Liver (tissue), 9 donors: ENCODE measurements around the gene HIVEP3. TPM values are rescaled to one million over a fixed set of nuclear protein-coding genes. Genes with fewer than 3 reads are reported as not detected.

Experiments used
- DNase-seq: peaks from one replicate; pipeline ENCODE4 v3.0.0-alpha.2; 2017; ENCODE audit warnings: low spot score
- H3K27ac ChIP-seq, 2 donors: one replicate each; pipeline ENCODE4 v1.7.0; 2013; ENCODE audit warnings: inconsistent platforms in 2 of 2, low read length in 2 of 2, control low read depth in 1 of 2, low read depth in 1 of 2, mild to moderate bottlenecking in 1 of 2
- H3K27me3 ChIP-seq, 4 donors: one replicate each; pipeline versions ENCODE4 v1.6.1 to v1.7.0; 2013; ENCODE audit warnings: low read length in 3 of 4, inconsistent platforms in 1 of 4, mild to moderate bottlenecking in 1 of 4, moderate library complexity in 1 of 4; ENCODE audit not compliant: control insufficient read depth in 4 of 4, insufficient read depth in 4 of 4
- H3K36me3 ChIP-seq, 4 donors: one replicate each; pipeline versions ENCODE4 v1.6.1 to v1.7.0; 2013; ENCODE audit warnings: low read length in 3 of 4, mild to moderate bottlenecking in 3 of 4, low read depth in 1 of 4, moderate library complexity in 1 of 4; ENCODE audit not compliant: control insufficient read depth in 4 of 4, insufficient read depth in 3 of 4
- H3K4me1 ChIP-seq, 4 donors: one replicate each; pipeline versions ENCODE4 v1.6.1 to v1.7.0; 2013; ENCODE audit warnings: low read length in 3 of 4, mild to moderate bottlenecking in 3 of 4, moderate library complexity in 1 of 4; ENCODE audit not compliant: control insufficient read depth in 4 of 4, insufficient read depth in 4 of 4
- H3K4me3 ChIP-seq, 3 donors: one replicate each; pipeline versions ENCODE4 v1.6.1 to v1.7.0; 2013; ENCODE audit warnings: low read length in 3 of 3, control low read depth in 1 of 3, low read depth in 1 of 3, mild to moderate bottlenecking in 1 of 3
- H3K9ac ChIP-seq, 2 donors: one replicate each; pipeline ENCODE4 v1.7.0; 2013; ENCODE audit warnings: low read length in 2 of 2, mild to moderate bottlenecking in 2 of 2, moderate library complexity in 2 of 2, control low read depth in 1 of 2, low read depth in 1 of 2
- H3K9me3 ChIP-seq, 4 donors: one replicate each; pipeline versions ENCODE4 v1.6.1 to v1.7.0; 2013; ENCODE audit warnings: low read length in 3 of 4; ENCODE audit not compliant: control insufficient read depth in 4 of 4
- ATF3 ChIP-seq: IDR thresholded peaks from 2 replicates; pipeline ENCODE4 v1.6.1; 2016; ENCODE audit warnings: antibody characterized with exemption
- CTCF ChIP-seq: fragments of 150-350 bp; IDR thresholded peaks from 2 replicates; pipeline ENCODE4 v1.5.1; 2017; ENCODE audit warnings: improper control_type of control experiment, low read depth, low read length; ENCODE audit not compliant: missing input control
- EGR1 ChIP-seq, 2 donors: IDR thresholded peaks; 2 replicates each; pipeline ENCODE4 v1.6.1; 2016 to 2018; ENCODE audit warnings: antibody characterized with exemption in 2 of 2, low read depth in 2 of 2
- FOXA1 ChIP-seq: IDR thresholded peaks from 2 replicates; pipeline ENCODE4 v1.6.1; 2016; ENCODE audit warnings: antibody characterized with exemption
- GABPA ChIP-seq, 2 donors: IDR thresholded peaks in 1 of 2; conservative IDR thresholded peaks in 1 of 2; 2 replicates each; pipeline ENCODE4 v1.6.1; 2016; ENCODE audit warnings: antibody characterized with exemption in 2 of 2, mild to moderate bottlenecking in 1 of 2, moderate library complexity in 1 of 2
- HNF4A ChIP-seq, 2 donors: conservative IDR thresholded peaks; 2 replicates each; pipeline ENCODE4 v1.6.1; 2016; ENCODE audit warnings: antibody characterized with exemption in 2 of 2, mild to moderate bottlenecking in 2 of 2
- JUND ChIP-seq, 2 donors: IDR thresholded peaks; 2 replicates each; pipeline ENCODE4 v1.6.1; 2016; ENCODE audit warnings: antibody characterized with exemption in 2 of 2
- NR2F2 ChIP-seq: IDR thresholded peaks from 2 replicates; pipeline ENCODE4 v1.6.1; 2016; ENCODE audit warnings: antibody characterized with exemption
- RAD21 ChIP-seq, 2 donors: IDR thresholded peaks; 2 replicates each; pipeline ENCODE4 v1.6.1; 2016; ENCODE audit warnings: antibody characterized with exemption in 2 of 2, mild to moderate bottlenecking in 2 of 2
- SP1 ChIP-seq: IDR thresholded peaks from 2 replicates; pipeline ENCODE4 v1.6.1; 2018; ENCODE audit warnings: antibody characterized with exemption, mild to moderate bottlenecking
- WGBS: extraction: QIAGEN DNeasy Blood & Tissue Kit; methylation state at CpG from one replicate; pipeline ENCODE4 v1.1.7; 2013; 5-methylcytosine and 5-hydroxymethylcytosine counted together
- polyA plus RNA-seq, 2 donors: library from polyadenylated mRNA; stranded (reverse) in 1 of 2; unstranded in 1 of 2; fragments of 200-250 nt in 1 of 2; fragments of >200 nt in 1 of 2; fragmentation: Nextera tagmentation in 1 of 2; extraction: Ambion mirVana in 1 of 2; gene quantifications; one replicate each; pipeline versions ENCODE4 v1.2.1 to v1.2.3, GENCODE V29; 2013 to 2015
- total RNA-seq, 2 donors: library from RNA; depleted of rRNA; stranded (reverse); fragments of >200 nt; gene quantifications; one replicate each; pipeline ENCODE4 v1.2.3, GENCODE V29; 2014
- TF ChIP-seq, protein P1 (sequence below): IDR thresholded peaks from 2 replicates; pipeline ENCODE4 v1.6.1; 2016; ENCODE audit warnings: antibody characterized with exemption
- donor health status: healthy.
- donor health status: healthy.
- donor health status: healthy.
- donor health status: healthy.
- donor health status: healthy.

HIVEP3 gene
- total and polyA plus RNA-seq, 4 donors, result 0.93 to 1.6 (median 1.4) TPM

DNA sequence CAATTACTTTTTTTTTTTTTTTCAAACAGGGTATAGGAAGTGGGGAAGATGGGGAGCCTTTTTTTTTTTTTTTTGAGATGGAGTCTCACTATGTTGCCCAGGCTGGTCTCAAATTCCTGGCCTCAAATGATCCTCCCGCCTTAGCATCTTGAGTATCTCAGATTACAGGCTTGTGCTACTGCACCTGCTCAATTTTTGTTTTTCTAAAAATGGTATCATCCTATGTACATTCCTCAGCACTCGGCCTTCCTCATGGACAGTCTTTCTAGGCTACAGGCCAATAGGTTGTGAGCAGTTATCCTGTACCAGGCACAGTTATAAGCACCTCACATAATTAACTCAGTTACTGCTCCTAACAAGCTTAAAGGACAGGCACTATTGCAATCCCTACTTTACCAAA lies 302.2 kb downstream of the HIVEP3 start:
- WGBS, result 94% methylated on average over 2 of the region's 2 CpGs
- Histone ChIP-seq H3K4me1 (peaks cover 3 to 11% (median 6%) of the 10 kb centered on the region in 4 donors), H3K36me3 (no peaks in the 10 kb centered on the region), H3K9me3 (no peaks in the 10 kb centered on the region), H3K4me3 (no peak overlapping the region), H3K27me3 (no peaks in the 10 kb centered on the region), H3K9ac (no peak overlapping the region), H3K27ac (no peak overlapping the region)
- DNase-seq, result no peak
- TF ChIP-seq CTCF (no peak), RAD21 (IDR thresholded peaks at IDR 0.05) (no peak), GABPA (IDR thresholded peaks at IDR 0.05 in 1 of 2, conservative IDR thresholded peaks at IDR 0.05 in 1 of 2) (no peak), JUND (IDR thresholded peaks at IDR 0.05) (no peak), HNF4A (conservative IDR thresholded peaks at IDR 0.05) (no peak), ATF3 (no peak), FOXA1 (no peak), NR2F2 (no peak), EGR1 (IDR thresholded peaks at IDR 0.05; ENCODE audit: low read depth in 2 of 2) (no peak)
- TF ChIP-seq, protein P1, sequence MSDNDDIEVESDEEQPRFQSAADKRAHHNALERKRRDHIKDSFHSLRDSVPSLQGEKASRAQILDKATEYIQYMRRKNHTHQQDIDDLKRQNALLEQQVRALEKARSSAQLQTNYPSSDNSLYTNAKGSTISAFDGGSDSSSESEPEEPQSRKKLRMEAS, result no peak

DNA sequence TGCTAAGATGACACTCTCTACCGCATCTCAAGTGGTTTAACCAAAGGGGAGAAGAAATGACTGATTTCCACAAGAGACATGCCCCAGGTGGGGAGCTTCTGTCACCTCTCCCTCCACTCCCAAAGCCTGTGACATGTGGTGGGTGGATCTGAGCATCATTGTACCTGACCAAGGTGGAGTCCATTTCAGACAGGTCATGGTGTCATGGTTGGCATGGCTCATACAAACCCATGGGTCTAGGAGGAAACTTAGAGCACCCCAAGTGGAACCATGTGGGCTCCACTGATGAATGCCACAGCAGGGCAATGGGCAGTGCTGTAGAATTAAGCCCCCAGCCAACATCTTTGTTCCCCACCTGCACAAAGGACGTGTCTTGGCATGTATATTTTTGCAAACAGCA lies 302.7 kb downstream of the HIVEP3 start:
- H3K9ac ChIP-seq, result no peak overlapping the region
- H3K4me1 ChIP-seq, result peaks cover 3 to 11% (median 6%) of the 10 kb centered on the region in 4 donors
- no peak for TF ChIP-seq HNF4A (conservative IDR thresholded peaks at IDR 0.05)
- H3K36me3 ChIP-seq, result no peaks in the 10 kb centered on the region
- no peak for DNase-seq
- H3K27ac ChIP-seq, result no peak overlapping the region
- 95% methylated on average over 2 of the region's 2 CpGs for WGBS
- no peaks in the 10 kb centered on the region for H3K9me3 ChIP-seq
- H3K27me3 ChIP-seq, result no peaks in the 10 kb centered on the region
- no peak overlapping the region for H3K4me3 ChIP-seq

DNA sequence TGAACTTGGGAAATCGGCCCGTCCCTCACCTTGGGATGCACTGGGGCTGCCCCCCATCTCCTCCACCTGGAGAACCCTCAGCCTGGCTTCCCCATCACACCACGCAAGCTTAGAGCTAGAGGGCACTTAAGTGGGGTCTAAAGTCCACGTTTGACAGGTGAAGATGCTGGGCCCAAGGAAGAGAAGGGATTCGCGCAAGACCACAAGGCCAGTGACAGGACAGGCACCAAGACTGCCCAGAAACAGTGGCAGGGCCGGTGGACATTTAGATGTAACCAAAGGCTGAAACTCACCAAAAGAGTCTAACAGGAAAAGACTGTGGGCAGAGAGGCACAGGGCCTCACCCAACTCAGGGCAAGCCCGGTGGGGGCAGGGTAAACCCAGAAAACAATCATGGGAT lies 303.4 kb downstream of the HIVEP3 start:
- 91% methylated on average over 8 of the region's 8 CpGs for WGBS

More for the DNA sequence above, 303.4 kb downstream of the HIVEP3 start:
- no peak for DNase-seq
- Histone ChIP-seq H3K4me3 (no peak overlapping the region), H3K9me3 (no peaks in the 10 kb centered on the region), H3K9ac (no peak overlapping the region), H3K27me3 (no peaks in the 10 kb centered on the region), H3K4me1 (peaks cover 3 to 11% (median 6%) of the 10 kb centered on the region in 4 donors), H3K36me3 (no peaks in the 10 kb centered on the region), H3K27ac (no peak overlapping the region)
- TF ChIP-seq ATF3, result no peak
- no peak for TF ChIP-seq EGR1 (IDR thresholded peaks at IDR 0.05; ENCODE audit: low read depth in 2 of 2)
- TF ChIP-seq SP1, result no peak
- no peak for TF ChIP-seq GABPA (IDR thresholded peaks at IDR 0.05 in 1 of 2, conservative IDR thresholded peaks at IDR 0.05 in 1 of 2)
